K562 (cell line): Measurements from ENCODE around the gene VPS9D1. TPM values are rescaled to one million over a fixed set of nuclear protein-coding genes. Genes with fewer than 3 reads are reported as not detected.

Experiments used
- ATAC-seq: fragments of 200-7000 bp; cut with Tn5 transposase; 3 replicates; pipeline ENCODE4 v1.9.1; 2020; ENCODE audit warnings: moderate library complexity
- BruUV-seq: library from RNA; stranded (reverse); fragments of 400-500 nt; replicated peaks from 2 replicates; lab custom pipeline; 2021; lab: Mats Ljungman, UMichigan
- CTCF ChIA-PET: fragments of 300-600 bp; formaldehyde crosslinking; extraction: SDS; loops from one replicate; lab custom pipeline; 2021; ENCODE audit warnings: low intra/inter-chr PET ratio; lab: Yijun Ruan, JAX
- POLR2A ChIA-PET: fragments of 300-600, 350-650 bp; sonication (Branson Sonifier 250); formaldehyde crosslinking; extraction: SDS; loops from one replicate; lab custom pipeline; 2021; ENCODE audit warnings: antibody characterized with exemption, inconsistent platforms; lab: Yijun Ruan, JAX
- DNase-seq, 4 experiments: peaks; one replicate each; pipeline versions ENCODE4 v3.0.0 to v3.0.0-alpha.2; 2011 to 2018; ENCODE audit warnings: low spot score in 3 of 4, mixed read lengths in 3 of 4; ENCODE audit errors: extremely low read depth in 1 of 4
- FAIRE-seq: peaks from 2 replicates; lab custom pipeline; 2011; peaks lifted over from hg19 to GRCh38; lab: Jason Lieb, UNC
- H2AFZ ChIP-seq: 2 replicates; pipeline ENCODE4 v1.6.0; 2011; ENCODE audit warnings: low read depth, low read length, control low read depth, inconsistent platforms
- H3K27ac ChIP-seq: fragments of 200-600 bp; 3 replicates; pipeline ENCODE4 v1.8.0; 2011; ENCODE audit warnings: low read depth, mild to moderate bottlenecking, control low read depth, inconsistent platforms, low read length, moderate library complexity, mixed read lengths; ENCODE audit errors: extremely low read depth
- H3K27me3 ChIP-seq, 2 experiments: fragments of 300-600 bp in 1 of 2; 2 replicates in 1 of 2; 3 replicates in 1 of 2; pipeline versions ENCODE4 v1.6.0 to v1.8.0; 2011; ENCODE audit warnings: inconsistent platforms in 2 of 2, low read length in 2 of 2, mild to moderate bottlenecking in 1 of 2, mixed read lengths in 1 of 2, moderate library complexity in 1 of 2; ENCODE audit not compliant: control insufficient read depth in 2 of 2, insufficient read depth in 2 of 2
- H3K36me3 ChIP-seq: fragments of 300-600 bp; 3 replicates; pipeline ENCODE4 v1.8.0; 2011; ENCODE audit warnings: mild to moderate bottlenecking, low read length, inconsistent platforms; ENCODE audit not compliant: control insufficient read depth, insufficient read depth
- H3K4me1 ChIP-seq, 2 experiments: fragments of 200-600 bp in 1 of 2; replicated peaks in 1 of 2; 2 replicates in 1 of 2; 3 replicates in 1 of 2; pipeline versions ENCODE4 v1.5.1 to v1.8.0; 2011; ENCODE audit warnings: inconsistent platforms in 2 of 2, low read length in 2 of 2, mild to moderate bottlenecking in 1 of 2, mixed read lengths in 1 of 2, moderate library complexity in 1 of 2; ENCODE audit not compliant: control insufficient read depth in 2 of 2, insufficient read depth in 2 of 2
- H3K4me2 ChIP-seq: 2 replicates; pipeline ENCODE4 v1.6.1; 2011; ENCODE audit warnings: low read length, control low read depth, inconsistent platforms, mixed read lengths; ENCODE audit not compliant: insufficient read depth
- H3K4me3 ChIP-seq: fragments of 200-600 bp; sonication (generic), shearing (Covaris generic); 2 replicates; pipeline ENCODE4 v1.5.1; 2016; ENCODE audit warnings: control low read depth, inconsistent platforms
- H3K79me2 ChIP-seq: fragments of 200-600 bp; 3 replicates; pipeline ENCODE4 v1.8.0; 2011; ENCODE audit warnings: low read length, inconsistent platforms; ENCODE audit not compliant: control insufficient read depth, insufficient read depth
- H3K9ac ChIP-seq, 2 experiments: 2 replicates each; pipeline versions ENCODE4 v1.6.0 to v1.6.1; 2011; ENCODE audit warnings: low read depth in 2 of 2, low read length in 2 of 2, control low read depth in 1 of 2, inconsistent platforms in 1 of 2, mild to moderate bottlenecking in 1 of 2, mixed read lengths in 1 of 2; ENCODE audit not compliant: insufficient read depth in 1 of 2
- H3K9me1 ChIP-seq: one replicate; pipeline ENCODE4 v1.6.0; 2011; ENCODE audit warnings: inconsistent platforms, mild to moderate bottlenecking, low read length, moderate library complexity; ENCODE audit not compliant: control insufficient read depth, insufficient read depth
- H3K9me3 ChIP-seq: replicated peaks from 2 replicates; pipeline ENCODE4 v1.5.1; 2011; ENCODE audit warnings: low read depth, low read length, inconsistent platforms; ENCODE audit not compliant: control insufficient read depth, insufficient read depth
- H4K20me1 ChIP-seq: replicated peaks from 2 replicates; pipeline ENCODE4 v1.6.1; 2011; ENCODE audit warnings: low read length, inconsistent platforms, mixed read lengths; ENCODE audit not compliant: control insufficient read depth, insufficient read depth
- GABPA ChIP-seq: fragments of 200-800 bp; sonication (Bioruptor generic); conservative IDR thresholded peaks from 2 replicates; pipeline ENCODE4 v1.6.1; 2016; ENCODE audit warnings: low read depth, missing genetic modification characterization, missing compliant biosample characterization
- MTA2 ChIP-seq: fragments of 450-650 bp; IDR thresholded peaks from 2 replicates; pipeline ENCODE4 v1.6.1; 2016; ENCODE audit warnings: low read depth
- NCOA1 ChIP-seq: fragments of 450-650 bp; IDR thresholded peaks from 2 replicates; pipeline ENCODE4 v1.6.1; 2016; ENCODE audit warnings: low read depth
- POLR2A ChIP-seq: fragments of 450-650 bp; conservative IDR thresholded peaks from 2 replicates; pipeline ENCODE4 v1.6.1; 2016
- POLR2AphosphoS2 ChIP-seq: IDR thresholded peaks from 2 replicates; pipeline ENCODE4 v1.6.1; 2012; ENCODE audit warnings: low read length, improper control_type of control experiment
- POLR2G ChIP-seq: fragments of 200-400 bp; formaldehyde crosslinking; IDR thresholded peaks from 2 replicates; pipeline ENCODE4 v1.6.1; 2017; ENCODE audit warnings: low read depth, mild to moderate bottlenecking, antibody characterized with exemption, low read length, moderate library complexity
- RBFOX2 ChIP-seq: fragments of 200-400 bp; formaldehyde crosslinking; IDR thresholded peaks from 2 replicates; pipeline ENCODE4 v1.6.1; 2017; ENCODE audit warnings: low read depth, mild to moderate bottlenecking, low read length, moderate library complexity
- SUPT5H ChIP-seq: fragments of 450-650 bp; IDR thresholded peaks from 2 replicates; pipeline ENCODE4 v1.6.1; 2016
- WGBS: fragments of 100-300 bp; shearing (Covaris generic); methylation state at CpG from one replicate; pipeline ENCODE4 v1.1.6; 2016; ENCODE audit warnings: low coverage, mixed read lengths; ENCODE audit not compliant: insufficient coverage; ENCODE audit errors: missing lambda C conversion rate; 5-methylcytosine and 5-hydroxymethylcytosine counted together
- in situ Hi-C: fragments of 300-500 bp; cut with MboI; formaldehyde crosslinking; loops from 4 replicates; pipeline ENCODE4 v1.15.0; 2018; ENCODE audit warnings: inconsistent platforms, mixed read lengths
- intact Hi-C: fragments of 100-400 bp; cut with micrococcal nuclease; formaldehyde crosslinking; loops from 2 replicates; pipeline ENCODE4 v1.14.2; 2022
- polyA plus RNA-seq, 8 experiments: library from polyadenylated mRNA; depleted of rRNA in 4 of 8; stranded (reverse) in 5 of 8; unstranded in 3 of 8; fragments of >200 nt; fragmentation: Nextera tagmentation in 2 of 8; fragmentation: Illumina TruSeq in 1 of 8; extraction: Ambion mirVana in 2 of 8; extraction: Trizol in 1 of 8; gene quantifications; 2 replicates each; pipeline versions ENCODE4 v1.2.1 to v1.2.3, GENCODE V29; 2011 to 2014; ENCODE audit warnings: inconsistent platforms in 1 of 8, missing spikeins in 1 of 8
- total RNA-seq, 7 experiments: library from RNA; depleted of rRNA in 6 of 7; stranded (reverse); fragments of >200 nt in 6 of 7; fragmentation: Illumina TruSeq in 2 of 7; extraction: Trizol in 2 of 7; gene quantifications; 2 replicates each; pipeline versions ENCODE4 v1.2.1 to v1.2.3, GENCODE V29; 2011 to 2021; ENCODE audit warnings: low replicate concordance in 1 of 7
- TF ChIP-seq, protein P1 (sequence below): sonication (generic); formaldehyde crosslinking; IDR thresholded peaks from 2 replicates; pipeline ENCODE4 v1.8.1; 2023; ENCODE audit warnings: mild to moderate bottlenecking, missing genetic modification reagents
- TF ChIP-seq, protein P2 (sequence below): fragments of 450-650 bp; formaldehyde crosslinking; IDR thresholded peaks from 2 replicates; pipeline ENCODE4 v1.4.0; 2022; ENCODE audit warnings: missing genetic modification characterization

Gene VPS9D1
- total and polyA plus RNA-seq, 9 of the 15 experiments (the other 6 are each of a cell fraction or from before 2014, with no cell fraction given), result 0.33 to 3.1 (median 1.1) TPM

DNA sequence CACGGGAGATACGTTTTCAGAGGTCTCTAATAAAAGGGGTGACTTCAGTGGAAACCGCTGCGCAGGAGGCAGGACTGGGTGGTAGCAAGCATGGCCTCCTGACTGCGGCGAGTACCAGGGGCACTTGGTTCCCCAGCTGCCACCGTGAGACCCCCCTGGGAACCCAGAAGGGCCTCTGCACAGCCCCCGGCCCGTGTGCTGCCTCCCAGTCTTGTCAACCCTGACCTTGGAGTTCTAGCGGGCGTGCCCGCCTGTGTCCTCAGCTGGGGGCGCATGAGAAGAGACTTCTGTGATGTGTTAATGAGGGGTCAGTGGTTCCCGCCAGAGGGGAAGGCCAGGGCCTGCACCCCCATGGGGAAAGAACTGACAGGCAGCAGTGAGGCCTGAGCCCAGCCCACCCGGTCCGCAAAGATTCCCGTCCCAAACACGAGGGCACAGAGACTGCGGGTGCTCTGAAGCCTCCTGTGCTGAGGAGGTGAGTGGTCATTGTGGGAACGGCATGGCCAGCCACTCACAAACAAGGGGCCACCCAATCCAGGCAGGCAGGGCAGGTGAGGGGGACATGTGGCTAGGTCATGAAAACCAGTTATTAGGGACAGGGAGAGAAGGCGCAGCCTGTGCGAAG lies 10.0 kb upstream of the VPS9D1 start:
- Histone ChIP-seq H3K4me3 (no peak overlapping the region), H3K9me3 (no peaks in the 10 kb centered on the region), H3K27ac (no peak overlapping the region), H4K20me1 (no peaks in the 10 kb centered on the region), H3K36me3 (peaks cover 94% of the 10 kb centered on the region), H3K79me2 (peaks cover 5% of the 10 kb centered on the region; the same call in 1 of the 3 replicates), H3K9me1 (no peaks in the 10 kb centered on the region), H3K9ac (peak overlapping the region in 1 of 2 experiments; percentile 29; a peak in 1 of 4 replicates), H3K4me1 (peaks cover 0 to 17% of the 10 kb centered on the region in 2 experiments; a peak in 1 of 5 replicates), H3K27me3 (no peaks in the 10 kb centered on the region), H2AFZ (no peak overlapping the region), H3K4me2 (no peak overlapping the region)
- DNase-seq (no peak), FAIRE-seq (no peak), ATAC-seq (no peak)
- in situ Hi-C loops, result no loop called here
- ChIA-PET POLR2A (interaction anchor here (1.6 to 2.1 kb wide), 2 partner anchors 8 to 12 kb away, joined by 3 to 9 read pairs; no protein-coding TSS in a partner anchor), CTCF (no interaction called here)
- TF ChIP-seq POLR2AphosphoS2 (0 out of 2 replicates have a peak, but pooled peaks have one; percentile 46), GABPA (tag) (no peak), MTA2 (no peak), RBFOX2 (peak; percentile 49; the same call in 1 of the 2 replicates), NCOA1 (no peak), POLR2G (peak; percentile 71), SUPT5H (peak; percentile 21; the same call in 1 of the 2 replicates), POLR2A (peak; percentile 50; the same call in 1 of the 2 replicates)
- TF ChIP-seq, protein P1, sequence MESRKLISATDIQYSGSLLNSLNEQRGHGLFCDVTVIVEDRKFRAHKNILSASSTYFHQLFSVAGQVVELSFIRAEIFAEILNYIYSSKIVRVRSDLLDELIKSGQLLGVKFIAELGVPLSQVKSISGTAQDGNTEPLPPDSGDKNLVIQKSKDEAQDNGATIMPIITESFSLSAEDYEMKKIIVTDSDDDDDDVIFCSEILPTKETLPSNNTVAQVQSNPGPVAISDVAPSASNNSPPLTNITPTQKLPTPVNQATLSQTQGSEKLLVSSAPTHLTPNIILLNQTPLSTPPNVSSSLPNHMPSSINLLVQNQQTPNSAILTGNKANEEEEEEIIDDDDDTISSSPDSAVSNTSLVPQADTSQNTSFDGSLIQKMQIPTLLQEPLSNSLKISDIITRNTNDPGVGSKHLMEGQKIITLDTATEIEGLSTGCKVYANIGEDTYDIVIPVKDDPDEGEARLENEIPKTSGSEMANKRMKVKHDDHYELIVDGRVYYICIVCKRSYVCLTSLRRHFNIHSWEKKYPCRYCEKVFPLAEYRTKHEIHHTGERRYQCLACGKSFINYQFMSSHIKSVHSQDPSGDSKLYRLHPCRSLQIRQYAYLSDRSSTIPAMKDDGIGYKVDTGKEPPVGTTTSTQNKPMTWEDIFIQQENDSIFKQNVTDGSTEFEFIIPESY (CRISPR knock-in tag), result peak; percentile 42; the same call in 1 of the 2 replicates
- TF ChIP-seq, protein P2, sequence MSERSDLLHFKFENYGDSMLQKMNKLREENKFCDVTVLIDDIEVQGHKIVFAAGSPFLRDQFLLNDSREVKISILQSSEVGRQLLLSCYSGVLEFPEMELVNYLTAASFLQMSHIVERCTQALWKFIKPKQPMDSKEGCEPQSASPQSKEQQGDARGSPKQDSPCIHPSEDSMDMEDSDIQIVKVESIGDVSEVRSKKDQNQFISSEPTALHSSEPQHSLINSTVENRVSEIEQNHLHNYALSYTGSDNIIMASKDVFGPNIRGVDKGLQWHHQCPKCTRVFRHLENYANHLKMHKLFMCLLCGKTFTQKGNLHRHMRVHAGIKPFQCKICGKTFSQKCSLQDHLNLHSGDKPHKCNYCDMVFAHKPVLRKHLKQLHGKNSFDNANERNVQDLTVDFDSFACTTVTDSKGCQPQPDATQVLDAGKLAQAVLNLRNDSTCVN (CRISPR knock-in tag), result no peak
- 87% methylated on average over 18 of the region's 22 CpGs for WGBS
- intact Hi-C loops, result no loop called here
- no TSS peak for BruUV-seq
